ENCODE measurements around the gene ZNF716.

DNA sequence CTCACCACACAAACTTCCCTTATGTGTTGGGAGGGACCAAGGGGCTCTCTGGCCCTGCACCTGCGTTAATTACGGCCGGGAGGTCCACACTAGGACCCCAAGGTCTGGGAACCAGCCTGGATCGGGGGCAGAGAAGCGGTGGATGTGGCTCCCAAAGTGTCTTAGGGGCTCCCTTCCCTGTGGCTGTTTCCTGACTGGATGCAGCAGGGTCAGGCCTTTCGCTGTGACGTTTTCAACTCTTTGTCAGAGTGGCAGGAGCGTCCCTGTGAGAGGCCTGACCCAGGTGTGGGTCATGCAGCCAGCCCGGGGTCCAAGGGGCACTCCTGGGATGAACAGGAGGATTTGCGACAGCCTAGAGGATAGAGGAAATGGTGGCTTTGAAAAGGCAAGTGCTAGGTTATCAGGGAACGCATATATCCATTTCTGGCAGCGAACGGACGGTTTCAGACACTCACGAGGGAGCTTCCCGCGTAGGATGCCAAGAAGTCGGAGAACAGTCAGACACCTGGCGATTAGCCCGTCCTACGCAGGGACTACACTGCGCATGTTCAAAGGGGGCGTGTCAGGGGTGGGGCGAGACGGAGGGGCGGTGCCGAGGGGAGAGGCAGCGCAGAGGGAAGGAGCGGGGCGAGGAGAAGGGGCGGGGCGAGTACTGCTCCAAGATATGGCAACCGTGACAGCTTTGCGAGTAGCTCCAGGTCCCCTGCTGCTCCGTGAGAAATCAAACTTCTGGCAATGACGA, 46.2 kb upstream of the ZNF716 start:
- TF ChIP-seq POLR2A (IDR thresholded peaks at IDR 0.05) = no peak
- TF ChIP-seq, protein P1, sequence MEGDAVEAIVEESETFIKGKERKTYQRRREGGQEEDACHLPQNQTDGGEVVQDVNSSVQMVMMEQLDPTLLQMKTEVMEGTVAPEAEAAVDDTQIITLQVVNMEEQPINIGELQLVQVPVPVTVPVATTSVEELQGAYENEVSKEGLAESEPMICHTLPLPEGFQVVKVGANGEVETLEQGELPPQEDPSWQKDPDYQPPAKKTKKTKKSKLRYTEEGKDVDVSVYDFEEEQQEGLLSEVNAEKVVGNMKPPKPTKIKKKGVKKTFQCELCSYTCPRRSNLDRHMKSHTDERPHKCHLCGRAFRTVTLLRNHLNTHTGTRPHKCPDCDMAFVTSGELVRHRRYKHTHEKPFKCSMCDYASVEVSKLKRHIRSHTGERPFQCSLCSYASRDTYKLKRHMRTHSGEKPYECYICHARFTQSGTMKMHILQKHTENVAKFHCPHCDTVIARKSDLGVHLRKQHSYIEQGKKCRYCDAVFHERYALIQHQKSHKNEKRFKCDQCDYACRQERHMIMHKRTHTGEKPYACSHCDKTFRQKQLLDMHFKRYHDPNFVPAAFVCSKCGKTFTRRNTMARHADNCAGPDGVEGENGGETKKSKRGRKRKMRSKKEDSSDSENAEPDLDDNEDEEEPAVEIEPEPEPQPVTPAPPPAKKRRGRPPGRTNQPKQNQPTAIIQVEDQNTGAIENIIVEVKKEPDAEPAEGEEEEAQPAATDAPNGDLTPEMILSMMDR (IDR thresholded peaks at IDR 0.05) = no peak

Data from heart left ventricle (tissue), 13 donors.